G401 (cell line): ENCODE data around the gene CCDC13. TPM values are rescaled to one million over a fixed set of nuclear protein-coding genes. Genes with fewer than 3 reads are reported as not detected.
"Not testable (repeated sequence)": the region's sequence is repeated elsewhere in the genome, so short reads cannot be mapped to it uniquely, and the experiment has no call there.

Experiments used
- DNase-seq: peaks from one replicate; pipeline ENCODE4 v3.0.0-alpha.2; 2015; ENCODE audit warnings: low spot score
- in situ Hi-C: cut with HindIII; loops from 2 replicates; pipeline ENCODE4 v1.10.0; 2016; ENCODE audit warnings: low sequenced_read_pairs, mixed read lengths
- total RNA-seq: library from RNA; depleted of rRNA; stranded (reverse); fragments of >200 nt; shearing (Covaris generic); gene quantifications from 2 replicates; pipeline ENCODE4 v1.2.3, GENCODE V29; 2014; rRNA removed

CCDC13 gene
- 1.4 and 3.3 TPM in 2 replicates for total RNA-seq

GRCh38 chr3:42772670-42773408, at the start of gene CCDC13:
Gene CCDC13, minus strand, starts transcription at chr3:42773253. Its CDS starts 14,908 bp downstream, at chr3:42758345.
- in situ Hi-C loops: no loop called here
- peak; percentile 82 for DNase-seq

- in situ Hi-C loops: no loop called here
- no peak for DNase-seq
These were observed 49.8 kb upstream of the CCDC13 start for GRCh38 chr3:42822828-42823227.

GRCh38 chr3:42820746-42821051, 47.6 kb upstream of the CCDC13 start:
- no peak for DNase-seq
- in situ Hi-C loops: no loop called here

GRCh38 chr3:42819351-42819965, 46.4 kb upstream of the CCDC13 start:
- no peak for DNase-seq
- in situ Hi-C loops: no loop called here

GRCh38 chr3:42815826-42816225, 42.8 kb upstream of the CCDC13 start:
- in situ Hi-C loops: no loop called here
- DNase-seq: no peak

- DNase-seq: no peak
- in situ Hi-C loops: no loop called here
These were observed 42.0 kb upstream of the CCDC13 start for GRCh38 chr3:42814914-42815507.

GRCh38 chr3:42814246-42814645, 41.2 kb upstream of the CCDC13 start:
- no peak for DNase-seq
- in situ Hi-C loops: no loop called here

- in situ Hi-C loops, DNase-seq: not testable (repeated sequence)
These were observed 38.2 kb upstream of the CCDC13 start for GRCh38 chr3:42811118-42811883.

- in situ Hi-C loops: not testable (repeated sequence)
These were observed 37.7 kb upstream of the CCDC13 start for GRCh38 chr3:42810706-42811105.

GRCh38 chr3:42809202-42809601, 36.1 kb upstream of the CCDC13 start, which contains the start of gene ACKR2:
Gene ACKR2, plus strand, starts transcription at chr3:42809445. Its CDS starts 55,058 bp downstream, at chr3:42864503.
- no peak for DNase-seq
- in situ Hi-C loops: no loop called here

More at GRCh38 chr3:42810706-42811105, 37.7 kb upstream of the CCDC13 start:
- DNase-seq: not testable (repeated sequence)

GRCh38 chr3:42807929-42808328, 34.9 kb upstream of the CCDC13 start:
- in situ Hi-C loops: no loop called here
- DNase-seq: no peak

GRCh38 chr3:42805141-42805821, 32.2 kb upstream of the CCDC13 start:
- in situ Hi-C loops: no loop called here
- DNase-seq: peak; percentile 46

GRCh38 chr3:42804831-42805132, 31.7 kb upstream of the CCDC13 start:
- no peak for DNase-seq
- in situ Hi-C loops: no loop called here

GRCh38 chr3:42804106-42804830, 31.2 kb upstream of the CCDC13 start, which contains the start of gene HIGD1A:
Gene HIGD1A, minus strand, starts transcription at chr3:42804490. Its CDS starts 10,237 bp downstream, at chr3:42794253.
- in situ Hi-C loops: no loop called here
- peak; percentile 98 for DNase-seq

- DNase-seq: peak; percentile 52
- in situ Hi-C loops: no loop called here
These were observed 30.5 kb upstream of the CCDC13 start for GRCh38 chr3:42803414-42804105.

- in situ Hi-C loops: no loop called here
- no peak for DNase-seq
These were observed 29.9 kb upstream of the CCDC13 start for GRCh38 chr3:42802876-42803413.

- no peak for DNase-seq
- in situ Hi-C loops: no loop called here
These were observed 28.7 kb upstream of the CCDC13 start for GRCh38 chr3:42801784-42802183.
